GM19035 (cell line): ENCODE measurements around the gene CHPF2.

Experiments
- ATAC-seq: cut with Tn5 transposase; IDR thresholded peaks from one replicate; pipeline ENCODE4 v1.9.1; 2021; ENCODE audit not compliant: unreplicated experiment

CHPF2 gene

GRCh38 chr7:151245360-151246101 lies 13.2 kb downstream of the CHPF2 start:
- ATAC-seq = no peak

GRCh38 chr7:151246102-151246850 lies 14.0 kb downstream of the CHPF2 start:
- ATAC-seq = no peak

GRCh38 chr7:151246851-151247580 lies 14.7 kb downstream of the CHPF2 start:
- ATAC-seq = no peak

- ATAC-seq = no peak
Observed at GRCh38 chr7:151247611-151248345, 15.5 kb downstream of the CHPF2 start.

- ATAC-seq = no peak
Observed at GRCh38 chr7:151248346-151249033, 16.2 kb downstream of the CHPF2 start, which contains the start of gene SMARCD3. SMARCD3 (minus strand) TSS chr7:151248694; CDS start chr7:151248562, 132 bp downstream.

- ATAC-seq = no peak
Observed at GRCh38 chr7:151249034-151249731, 16.9 kb downstream of the CHPF2 start.

GRCh38 chr7:151249732-151250072 lies 17.4 kb downstream of the CHPF2 start:
- ATAC-seq = no peak

GRCh38 chr7:151250181-151251132 lies 18.2 kb downstream of the CHPF2 start:
- ATAC-seq = no peak

- no peak for ATAC-seq
Observed at GRCh38 chr7:151251328-151251688, 19.0 kb downstream of the CHPF2 start.

- no peak for ATAC-seq
Observed at GRCh38 chr7:151251689-151252560, 19.6 kb downstream of the CHPF2 start.

GRCh38 chr7:151252561-151252835 lies 20.2 kb downstream of the CHPF2 start:
- no peak for ATAC-seq

GRCh38 chr7:151252961-151253711 lies 20.9 kb downstream of the CHPF2 start:
- no peak for ATAC-seq

GRCh38 chr7:151254316-151254715 lies 22.0 kb downstream of the CHPF2 start:
- ATAC-seq = no peak

GRCh38 chr7:151254851-151255250 lies 22.6 kb downstream of the CHPF2 start:
- no peak for ATAC-seq

GRCh38 chr7:151255390-151255789 lies 23.1 kb downstream of the CHPF2 start:
- no peak for ATAC-seq

- no peak for ATAC-seq
Observed at GRCh38 chr7:151256410-151257045, 24.2 kb downstream of the CHPF2 start.

GRCh38 chr7:151257990-151258389 lies 25.7 kb downstream of the CHPF2 start:
- no peak for ATAC-seq
